K562 (cell line): ENCODE data around the gene UQCRHL. TPM values are rescaled to one million over a fixed set of nuclear protein-coding genes. Genes with fewer than 3 reads are reported as not detected.

Experiments used
- ATAC-seq: fragments of 200-7000 bp; cut with Tn5 transposase; 3 replicates; pipeline ENCODE4 v1.9.1; 2020; ENCODE audit warnings: moderate library complexity
- BruUV-seq: library from RNA; stranded (reverse); fragments of 400-500 nt; replicated peaks from 2 replicates; lab custom pipeline; 2021; lab: Mats Ljungman, UMichigan
- CTCF ChIA-PET: fragments of 300-600 bp; formaldehyde crosslinking; extraction: SDS; loops from one replicate; lab custom pipeline; 2021; ENCODE audit warnings: low intra/inter-chr PET ratio; lab: Yijun Ruan, JAX
- POLR2A ChIA-PET: fragments of 300-600, 350-650 bp; sonication (Branson Sonifier 250); formaldehyde crosslinking; extraction: SDS; loops from one replicate; lab custom pipeline; 2021; ENCODE audit warnings: antibody characterized with exemption, inconsistent platforms; lab: Yijun Ruan, JAX
- DNase-seq, 4 experiments: peaks; one replicate each; pipeline versions ENCODE4 v3.0.0 to v3.0.0-alpha.2; 2011 to 2018; ENCODE audit warnings: low spot score in 3 of 4, mixed read lengths in 3 of 4; ENCODE audit errors: extremely low read depth in 1 of 4
- FAIRE-seq: peaks from 2 replicates; lab custom pipeline; 2011; peaks lifted over from hg19 to GRCh38; lab: Jason Lieb, UNC
- H2AFZ ChIP-seq: 2 replicates; pipeline ENCODE4 v1.6.0; 2011; ENCODE audit warnings: low read depth, low read length, control low read depth, inconsistent platforms
- H3K27ac ChIP-seq: fragments of 200-600 bp; 3 replicates; pipeline ENCODE4 v1.8.0; 2011; ENCODE audit warnings: low read depth, mild to moderate bottlenecking, control low read depth, inconsistent platforms, low read length, moderate library complexity, mixed read lengths; ENCODE audit errors: extremely low read depth
- H3K27me3 ChIP-seq, 2 experiments: fragments of 300-600 bp in 1 of 2; 2 replicates in 1 of 2; 3 replicates in 1 of 2; pipeline versions ENCODE4 v1.6.0 to v1.8.0; 2011; ENCODE audit warnings: inconsistent platforms in 2 of 2, low read length in 2 of 2, mild to moderate bottlenecking in 1 of 2, mixed read lengths in 1 of 2, moderate library complexity in 1 of 2; ENCODE audit not compliant: control insufficient read depth in 2 of 2, insufficient read depth in 2 of 2
- H3K36me3 ChIP-seq: fragments of 300-600 bp; 3 replicates; pipeline ENCODE4 v1.8.0; 2011; ENCODE audit warnings: mild to moderate bottlenecking, low read length, inconsistent platforms; ENCODE audit not compliant: control insufficient read depth, insufficient read depth
- H3K4me1 ChIP-seq, 2 experiments: fragments of 200-600 bp in 1 of 2; replicated peaks in 1 of 2; 2 replicates in 1 of 2; 3 replicates in 1 of 2; pipeline versions ENCODE4 v1.5.1 to v1.8.0; 2011; ENCODE audit warnings: inconsistent platforms in 2 of 2, low read length in 2 of 2, mild to moderate bottlenecking in 1 of 2, mixed read lengths in 1 of 2, moderate library complexity in 1 of 2; ENCODE audit not compliant: control insufficient read depth in 2 of 2, insufficient read depth in 2 of 2
- H3K4me2 ChIP-seq: 2 replicates; pipeline ENCODE4 v1.6.1; 2011; ENCODE audit warnings: low read length, control low read depth, inconsistent platforms, mixed read lengths; ENCODE audit not compliant: insufficient read depth
- H3K4me3 ChIP-seq: fragments of 200-600 bp; sonication (generic), shearing (Covaris generic); 2 replicates; pipeline ENCODE4 v1.5.1; 2016; ENCODE audit warnings: control low read depth, inconsistent platforms
- H3K79me2 ChIP-seq: fragments of 200-600 bp; 3 replicates; pipeline ENCODE4 v1.8.0; 2011; ENCODE audit warnings: low read length, inconsistent platforms; ENCODE audit not compliant: control insufficient read depth, insufficient read depth
- H3K9ac ChIP-seq, 2 experiments: 2 replicates each; pipeline versions ENCODE4 v1.6.0 to v1.6.1; 2011; ENCODE audit warnings: low read depth in 2 of 2, low read length in 2 of 2, control low read depth in 1 of 2, inconsistent platforms in 1 of 2, mild to moderate bottlenecking in 1 of 2, mixed read lengths in 1 of 2; ENCODE audit not compliant: insufficient read depth in 1 of 2
- H3K9me1 ChIP-seq: one replicate; pipeline ENCODE4 v1.6.0; 2011; ENCODE audit warnings: inconsistent platforms, mild to moderate bottlenecking, low read length, moderate library complexity; ENCODE audit not compliant: control insufficient read depth, insufficient read depth
- H3K9me3 ChIP-seq: replicated peaks from 2 replicates; pipeline ENCODE4 v1.5.1; 2011; ENCODE audit warnings: low read depth, low read length, inconsistent platforms; ENCODE audit not compliant: control insufficient read depth, insufficient read depth
- H4K20me1 ChIP-seq: replicated peaks from 2 replicates; pipeline ENCODE4 v1.6.1; 2011; ENCODE audit warnings: low read length, inconsistent platforms, mixed read lengths; ENCODE audit not compliant: control insufficient read depth, insufficient read depth
- CBX3 ChIP-seq, 2 experiments: IDR thresholded peaks; 1 replicate in 1 of 2; 2 replicates in 1 of 2; pipeline ENCODE4 v1.6.1; 2012; ENCODE audit warnings: inconsistent platforms in 2 of 2, low read length in 2 of 2, borderline replicate concordance in 1 of 2, control low read depth in 1 of 2
- E2F1 ChIP-seq: sonication (generic); formaldehyde crosslinking; IDR thresholded peaks from 2 replicates; pipeline ENCODE4 v1.8.1; 2023; ENCODE audit warnings: mild to moderate bottlenecking, missing genetic modification reagents, moderate library complexity
- FOXP1 ChIP-seq: sonication (generic); formaldehyde crosslinking; IDR thresholded peaks from 2 replicates; pipeline ENCODE4 v1.8.0; 2022; ENCODE audit warnings: mild to moderate bottlenecking, missing genetic modification reagents
- JUN ChIP-seq, 2 experiments: sonication (generic) in 1 of 2; formaldehyde crosslinking in 1 of 2; IDR thresholded peaks; 2 replicates each; pipeline versions ENCODE4 v1.6.1 to v1.8.0; 2012 to 2022; ENCODE audit warnings: borderline replicate concordance in 2 of 2, mild to moderate bottlenecking in 2 of 2, improper control_type of control experiment in 1 of 2, low read depth in 1 of 2, low read length in 1 of 2, missing genetic modification reagents in 1 of 2
- NCOR1 ChIP-seq: fragments of 450-650 bp; IDR thresholded peaks from 2 replicates; pipeline ENCODE4 v1.6.1; 2016; ENCODE audit warnings: mild to moderate bottlenecking, moderate library complexity
- PCBP2 ChIP-seq: fragments of 200-400 bp; formaldehyde crosslinking; IDR thresholded peaks from 2 replicates; pipeline ENCODE4 v1.6.1; 2018; ENCODE audit warnings: low read length, low read depth, mild to moderate bottlenecking, moderate library complexity; ENCODE audit not compliant: poor library complexity, severe bottlenecking
- SPI1 ChIP-seq: IDR thresholded peaks from 2 replicates; pipeline ENCODE4 v1.6.1; 2011; ENCODE audit warnings: low read depth, low read length, control low read depth, borderline replicate concordance
- YBX1 ChIP-seq: fragments of 450-650 bp; IDR thresholded peaks from 2 replicates; pipeline ENCODE4 v1.7.1; 2016; ENCODE audit warnings: mild to moderate bottlenecking
- ZNF24 ChIP-seq: fragments of 450-650 bp; IDR thresholded peaks from 2 replicates; pipeline ENCODE4 v1.6.1; 2016
- ZNF311 ChIP-seq: fragments of 250-450 bp; sonication (Bioruptor Pico); IDR thresholded peaks from 2 replicates; pipeline ENCODE4 v1.4.0; 2020; ENCODE audit warnings: mild to moderate bottlenecking, moderate library complexity
- WGBS: fragments of 100-300 bp; shearing (Covaris generic); methylation state at CpG from one replicate; pipeline ENCODE4 v1.1.6; 2016; ENCODE audit warnings: low coverage, mixed read lengths; ENCODE audit not compliant: insufficient coverage; ENCODE audit errors: missing lambda C conversion rate; 5-methylcytosine and 5-hydroxymethylcytosine counted together
- in situ Hi-C: fragments of 300-500 bp; cut with MboI; formaldehyde crosslinking; loops from 4 replicates; pipeline ENCODE4 v1.15.0; 2018; ENCODE audit warnings: inconsistent platforms, mixed read lengths
- intact Hi-C: fragments of 100-400 bp; cut with micrococcal nuclease; formaldehyde crosslinking; loops from 2 replicates; pipeline ENCODE4 v1.14.2; 2022
- polyA plus RNA-seq, 8 experiments: library from polyadenylated mRNA; depleted of rRNA in 4 of 8; stranded (reverse) in 5 of 8; unstranded in 3 of 8; fragments of >200 nt; fragmentation: Nextera tagmentation in 2 of 8; fragmentation: Illumina TruSeq in 1 of 8; extraction: Ambion mirVana in 2 of 8; extraction: Trizol in 1 of 8; gene quantifications; 2 replicates each; pipeline versions ENCODE4 v1.2.1 to v1.2.3, GENCODE V29; 2011 to 2014; ENCODE audit warnings: inconsistent platforms in 1 of 8, missing spikeins in 1 of 8
- total RNA-seq, 7 experiments: library from RNA; depleted of rRNA in 6 of 7; stranded (reverse); fragments of >200 nt in 6 of 7; fragmentation: Illumina TruSeq in 2 of 7; extraction: Trizol in 2 of 7; gene quantifications; 2 replicates each; pipeline versions ENCODE4 v1.2.1 to v1.2.3, GENCODE V29; 2011 to 2021; ENCODE audit warnings: low replicate concordance in 1 of 7

The UQCRHL gene
- total and polyA plus RNA-seq, 9 of the 15 experiments (the other 6 are each of a cell fraction or from before 2014, with no cell fraction given) = 5.1 to 41.3 (median 21.8) TPM

GRCh38 chr1:15764890-15765289, 42.6 kb downstream of the UQCRHL start:
- no TSS peak for BruUV-seq
- Histone ChIP-seq H4K20me1 (peaks cover 3% of the 10 kb centered on the region; the same call in 1 of the 2 replicates), H3K79me2 (no peaks in the 10 kb centered on the region), H3K4me2 (no peak overlapping the region), H3K36me3 (no peaks in the 10 kb centered on the region), H3K9ac (peak overlapping the region in 1 of 2 experiments; percentile 24; a peak in 1 of 4 replicates), H3K4me1 (peaks cover 15 to 30% of the 10 kb centered on the region in 2 experiments; a peak in 4 of 5 replicates), H3K27me3 (peaks cover 23 to 68% of the 10 kb centered on the region in 2 experiments), H3K9me3 (no peaks in the 10 kb centered on the region), H3K9me1 (no peaks in the 10 kb centered on the region), H3K4me3 (no peak overlapping the region), H2AFZ (no peak overlapping the region), H3K27ac (no peak overlapping the region)
- TF ChIP-seq FOXP1 (0 out of 2 replicates have a peak, but pooled peaks have one; percentile 50), PCBP2 (no peak), ZNF311 (no peak), ZNF24 (peak; percentile 68)
- ATAC-seq = no peak
- in situ Hi-C loops = no loop called here
- FAIRE-seq = no peak
- whole genome bisulfite sequencing = 31% methylated on average over 12 of the region's 15 CpGs
- ChIA-PET CTCF (no interaction called here), POLR2A (interaction anchor here (0.5 to 2.1 kb wide), 3 partner anchors 9 to 51 kb away, joined by 4 to 6 read pairs (median 4); no protein-coding TSS in a partner anchor)
- intact Hi-C loops = no loop called here
- DNase-seq = no peak

- Histone ChIP-seq H3K27me3 (peaks cover 26 to 70% of the 10 kb centered on the region in 2 experiments; a peak in 4 of 5 replicates), H3K4me2 (no peak overlapping the region), H3K36me3 (no peaks in the 10 kb centered on the region), H2AFZ (no peak overlapping the region), H3K9me1 (no peaks in the 10 kb centered on the region), H3K27ac (no peak overlapping the region), H3K9ac (peak overlapping the region in 1 of 2 experiments; percentile 24; a peak in 1 of 4 replicates), H3K4me1 (peaks cover 15 to 32% of the 10 kb centered on the region in 2 experiments; a peak in 4 of 5 replicates), H4K20me1 (peaks cover 3% of the 10 kb centered on the region; the same call in 1 of the 2 replicates), H3K9me3 (no peaks in the 10 kb centered on the region), H3K4me3 (no peak overlapping the region), H3K79me2 (no peaks in the 10 kb centered on the region)
- ATAC-seq (peak; percentile 56), FAIRE-seq (no peak), DNase-seq (peak in 3 of 4 experiments; percentile 36 to 67 (median 63))
- CTCF ChIA-PET = no interaction called here
- no peak for TF ChIP-seq JUN (IDR thresholded peaks at IDR 0.05; ENCODE audit: borderline replicate concordance, low read depth, low read length)
- TF ChIP-seq JUN (CRISPR knock-in tag; IDR thresholded peaks at IDR 0.05; ENCODE audit: borderline replicate concordance) = no peak
- no peak for TF ChIP-seq YBX1
- TF ChIP-seq SPI1 = 0 out of 2 replicates have a peak, but pooled peaks have one; percentile 3
- no peak for TF ChIP-seq NCOR1
- TF ChIP-seq E2F1 = no peak
- TF ChIP-seq CBX3 (IDR thresholded peaks at IDR 0.05; ENCODE audit: borderline replicate concordance in 1 of 2, low read length in 2 of 2) = no peak
- in situ Hi-C loops (no loop called here), intact Hi-C loops (no loop called here)
- POLR2A ChIA-PET = interaction anchor here (0.5 to 2.1 kb wide), 3 partner anchors 9 to 51 kb away, joined by 4 to 6 read pairs (median 4); no protein-coding TSS in a partner anchor
- 9% methylated on average over 10 of the region's 10 CpGs for WGBS
- no TSS peak for BruUV-seq
Observed at GRCh38 chr1:15764269-15764764, 43.1 kb downstream of the UQCRHL start.
